Measurements from ENCODE around the gene MYO1B. TPM values are rescaled to one million over a fixed set of nuclear protein-coding genes. Genes with fewer than 3 reads are reported as not detected.

Gene MYO1B
- polyA plus RNA-seq, 3 donors = 0.01 TPM; not detected in 2

DNA sequence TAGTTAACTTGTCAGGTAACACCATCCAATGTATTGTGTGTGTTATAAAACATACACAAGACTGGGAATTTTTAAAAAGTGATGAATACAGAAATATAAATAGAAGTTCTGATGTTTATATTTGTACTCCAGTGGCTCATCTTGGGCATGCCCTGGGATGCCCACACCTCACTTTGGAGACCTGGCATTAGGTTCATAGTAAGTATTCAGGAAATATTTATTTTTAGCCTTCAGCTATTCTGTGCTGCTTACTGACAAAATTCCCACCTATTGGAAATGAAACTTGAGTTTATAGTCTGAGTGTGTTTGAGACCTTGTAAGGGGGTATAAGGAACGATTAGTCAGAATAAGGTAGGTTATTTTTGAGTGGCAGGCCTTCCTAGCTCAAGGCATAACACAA lies 67.5 kb downstream of the MYO1B start:
- Histone ChIP-seq H3K9ac (ENCODE audit: insufficient read depth, low read length, poor library complexity, severe bottlenecking) (no peak overlapping the region), H2AFZ (ENCODE audit: insufficient read depth, low read depth, low read length, poor library complexity, severe bottlenecking) (no peak overlapping the region), H3K79me2 (ENCODE audit: insufficient read depth, low read length) (no peaks in the 10 kb centered on the region), H3K4me3 (replicated peaks in 1 of 3; ENCODE audit: low read depth in 2 of 3, low read length in 3 of 3) (no peak overlapping the region), H3K9me3 (replicated peaks in 1 of 2; ENCODE audit: control insufficient read depth in 1 of 2, insufficient read depth in 1 of 2, low read length in 2 of 2) (no peaks in the 10 kb centered on the region), H3K4me2 (replicated peaks; ENCODE audit: extremely low read depth, low read length, poor library complexity, severe bottlenecking) (no peak overlapping the region), H3K36me3 (replicated peaks in 1 of 2; ENCODE audit: control insufficient read depth in 1 of 2, insufficient read depth in 2 of 2, low read length in 2 of 2) (no peaks in the 10 kb centered on the region), H3K27ac (ENCODE audit: low read depth in 1 of 2, low read length in 2 of 2) (no peak overlapping the region), H3K27me3 (ENCODE audit: control insufficient read depth in 2 of 2, insufficient read depth in 2 of 2, low read length in 2 of 2) (no peaks in the 10 kb centered on the region), H4K20me1 (ENCODE audit: insufficient read depth, low read length) (no peaks in the 10 kb centered on the region), H3K4me1 (ENCODE audit: control insufficient read depth in 1 of 2, insufficient read depth in 2 of 2, low read length in 2 of 2) (peaks cover 0 to 11% of the 10 kb centered on the region in 2 donors)
- no CpG with 5 or more reads among the region's 1 CpG for WGBS (ENCODE audit: insufficient coverage)
- intact Hi-C loops (cut with micrococcal nuclease) = no loop called here
- Mint-ChIP-seq H3K9me3 (peaks cover 0 to 2% (median 0%) of the 10 kb centered on the region in 7 donors), H3K4me3 (no peak overlapping the region), H3K27ac (no peak overlapping the region), H3K27me3 (ENCODE audit: low read depth in 3 of 3) (no peaks in the 10 kb centered on the region), H3K36me3 (no peaks in the 10 kb centered on the region), H3K4me1 (peaks cover 10% of the 10 kb centered on the region)
- DNase-seq = no peak
- no peak for TF ChIP-seq CTCF (IDR thresholded peaks at IDR 0.05)

- peaks cover 0 to 2% (median 0%) of the 10 kb centered on the region in 7 donors for H3K9me3 Mint-ChIP-seq
- no peaks in the 10 kb centered on the region for H3K9me3 ChIP-seq (replicated peaks in 1 of 2; ENCODE audit: control insufficient read depth in 1 of 2, insufficient read depth in 1 of 2, low read length in 2 of 2)
- H3K4me3 ChIP-seq (replicated peaks in 1 of 3; ENCODE audit: low read depth in 2 of 3, low read length in 3 of 3) = no peak overlapping the region
- WGBS (ENCODE audit: insufficient coverage) = no CpG with 5 or more reads among the region's 6 CpGs
- H3K27ac Mint-ChIP-seq = no peak overlapping the region
- TF ChIP-seq CTCF (IDR thresholded peaks at IDR 0.05) = no peak
- H3K36me3 Mint-ChIP-seq = no peaks in the 10 kb centered on the region
- no peaks in the 10 kb centered on the region for H3K36me3 ChIP-seq (replicated peaks in 1 of 2; ENCODE audit: control insufficient read depth in 1 of 2, insufficient read depth in 2 of 2, low read length in 2 of 2)
- H2AFZ ChIP-seq (ENCODE audit: insufficient read depth, low read depth, low read length, poor library complexity, severe bottlenecking) = no peak overlapping the region
- no peak overlapping the region for H3K4me2 ChIP-seq (replicated peaks; ENCODE audit: extremely low read depth, low read length, poor library complexity, severe bottlenecking)
- H3K4me3 Mint-ChIP-seq = no peak overlapping the region
- no peak overlapping the region for H3K9ac ChIP-seq (ENCODE audit: insufficient read depth, low read length, poor library complexity, severe bottlenecking)
- H3K4me1 ChIP-seq (ENCODE audit: control insufficient read depth in 1 of 2, insufficient read depth in 2 of 2, low read length in 2 of 2) = peaks cover 10 to 11% of the 10 kb centered on the region in 2 donors
- H3K27ac ChIP-seq (ENCODE audit: low read depth in 1 of 2, low read length in 2 of 2) = no peak overlapping the region
- H3K27me3 Mint-ChIP-seq (ENCODE audit: low read depth in 3 of 3) = no peaks in the 10 kb centered on the region
- peaks cover 19% of the 10 kb centered on the region for H3K4me1 Mint-ChIP-seq
- H3K27me3 ChIP-seq (ENCODE audit: control insufficient read depth in 2 of 2, insufficient read depth in 2 of 2, low read length in 2 of 2) = no peaks in the 10 kb centered on the region
- no peaks in the 10 kb centered on the region for H3K79me2 ChIP-seq (ENCODE audit: insufficient read depth, low read length)
- intact Hi-C loops (cut with micrococcal nuclease) = no loop called here
- peak in 2 of 3 donors; percentile 20 to 38 for DNase-seq
- no peaks in the 10 kb centered on the region for H4K20me1 ChIP-seq (ENCODE audit: insufficient read depth, low read length)
Observed at GRCh38 chr2:191314697-191315364, 69.6 kb downstream of the MYO1B start.

Data from CD14-positive monocyte (primary cell).